Karpas-422 (cell line): ENCODE measurements around the gene AP2A1. TPM values are rescaled to one million over a fixed set of nuclear protein-coding genes. Genes with fewer than 3 reads are reported as not detected.

Experiments
- DNase-seq: peaks from one replicate; pipeline ENCODE4 v3.0.0-alpha.2; 2015
- H2AFZ ChIP-seq: fragments of 200-600 bp; sonication (generic); 2 replicates; pipeline ENCODE4 v1.6.1; 2014; ENCODE audit warnings: antibody characterized with exemption, low read length, mixed read lengths
- H3K27ac ChIP-seq: fragments of 200-600 bp; sonication (generic); 2 replicates; pipeline ENCODE4 v1.5.1; 2014; ENCODE audit warnings: mild to moderate bottlenecking, low read length, moderate library complexity
- H3K27me3 ChIP-seq: fragments of 200-600 bp; sonication (generic); 2 replicates; pipeline ENCODE4 v1.6.1; 2014; ENCODE audit warnings: low read length, mixed read lengths
- H3K36me3 ChIP-seq: fragments of 200-600 bp; sonication (generic); 2 replicates; pipeline ENCODE4 v1.6.1; 2014; ENCODE audit warnings: low read length, mixed read lengths; ENCODE audit not compliant: insufficient read depth
- H3K4me1 ChIP-seq: fragments of 200-600 bp; sonication (generic); 2 replicates; pipeline ENCODE4 v1.6.1; 2014; ENCODE audit warnings: mild to moderate bottlenecking, low read length, mixed read lengths
- H3K4me2 ChIP-seq: fragments of 200-600 bp; sonication (generic); 2 replicates; pipeline ENCODE4 v1.6.1; 2014; ENCODE audit warnings: low read length, low read depth, mild to moderate bottlenecking; ENCODE audit not compliant: poor library complexity, severe bottlenecking
- H3K4me3 ChIP-seq: fragments of 200-600 bp; sonication (generic); 2 replicates; pipeline ENCODE4 v1.5.1; 2014; ENCODE audit warnings: mild to moderate bottlenecking, antibody characterized with exemption, low read length, mixed read lengths
- H3K79me2 ChIP-seq: fragments of 200-600 bp; sonication (generic); 2 replicates; pipeline ENCODE4 v1.6.1; 2014; ENCODE audit warnings: mild to moderate bottlenecking, low read length, mixed read lengths
- H3K9ac ChIP-seq: fragments of 200-600 bp; sonication (generic); 2 replicates; pipeline ENCODE4 v1.6.0; 2014; ENCODE audit warnings: low read length
- H3K9me2 ChIP-seq: fragments of 200-600 bp; sonication (generic), shearing (Covaris generic); replicated peaks from 2 replicates; pipeline ENCODE4 v1.6.0; 2014; ENCODE audit warnings: mild to moderate bottlenecking, low read length, moderate library complexity; ENCODE audit not compliant: insufficient read depth
- H3K9me3 ChIP-seq: fragments of 300-700, 200-600 bp; sonication (generic); 2 replicates; pipeline ENCODE4 v1.6.1; 2014; ENCODE audit warnings: low read length, mixed read lengths
- H4K20me1 ChIP-seq: fragments of 200-600 bp; sonication (generic); 2 replicates; pipeline ENCODE4 v1.6.1; 2014; ENCODE audit warnings: mild to moderate bottlenecking, antibody characterized with exemption, low read length, low read depth; ENCODE audit not compliant: insufficient read depth
- total RNA-seq: library from RNA; depleted of rRNA; stranded (reverse); fragments of >200 nt; shearing (Covaris generic); gene quantifications from 2 replicates; pipeline ENCODE4 v1.2.3, GENCODE V29; 2014; ENCODE audit warnings: low replicate concordance

The AP2A1 gene
- total RNA-seq, 1 experiment from 2014 or later = 32.4 TPM

- H3K79me2 ChIP-seq = no peaks in the 10 kb centered on the region
- no peaks in the 10 kb centered on the region for H4K20me1 ChIP-seq
- H3K27me3 ChIP-seq = no peaks in the 10 kb centered on the region
- peaks cover 27% of the 10 kb centered on the region for H3K4me1 ChIP-seq
- DNase-seq = no peak
- H3K4me3 ChIP-seq = peak overlapping the region; percentile 76; the same call in 1 of the 2 replicates
- H3K9me3 ChIP-seq = no peaks in the 10 kb centered on the region
- H3K27ac ChIP-seq = no peak overlapping the region
- H3K9ac ChIP-seq = no peak overlapping the region
- H3K4me2 ChIP-seq = peak overlapping the region; percentile 89
- H2AFZ ChIP-seq = no peak overlapping the region
- H3K9me2 ChIP-seq = no peaks in the 10 kb centered on the region
- 0 out of 2 replicates have a peak, but pooled peaks cover 11% of the 10 kb centered on the region for H3K36me3 ChIP-seq
These were observed 41.3 kb downstream of the AP2A1 start for GRCh38 chr19:49807904-49808675.

DNA sequence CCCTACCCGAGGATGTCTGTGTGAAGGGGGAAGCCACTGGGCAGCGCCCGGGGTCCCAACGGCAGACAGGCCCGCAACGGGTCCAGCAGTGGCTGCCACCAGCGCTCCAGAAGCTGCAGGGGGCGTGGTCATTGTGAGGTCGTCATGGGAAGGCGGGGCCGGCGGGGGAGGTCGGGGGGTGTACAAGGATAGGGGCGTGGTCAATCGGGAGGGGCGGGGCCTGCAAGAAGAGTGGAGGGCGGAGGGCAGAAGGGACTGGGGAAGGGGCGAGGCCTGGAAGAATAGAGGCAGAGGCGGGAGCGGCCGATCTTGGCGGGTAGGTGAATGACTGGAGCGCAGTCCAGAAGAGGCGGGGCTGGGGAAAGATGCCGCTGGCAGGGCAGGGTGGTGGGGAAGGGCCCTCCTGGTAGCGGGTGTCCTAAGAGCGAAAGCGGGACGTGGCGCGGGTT lies 41.9 kb downstream of the AP2A1 start:
- H4K20me1 ChIP-seq = no peaks in the 10 kb centered on the region
- H3K36me3 ChIP-seq = 0 out of 2 replicates have a peak, but pooled peaks cover 5% of the 10 kb centered on the region
- no peaks in the 10 kb centered on the region for H3K9me3 ChIP-seq
- DNase-seq = peak; percentile 97
- no peaks in the 10 kb centered on the region for H3K79me2 ChIP-seq
- H3K27me3 ChIP-seq = no peaks in the 10 kb centered on the region
- H3K4me3 ChIP-seq = peak overlapping the region; percentile 76
- H3K27ac ChIP-seq = no peak overlapping the region
- H3K4me1 ChIP-seq = peaks cover 28% of the 10 kb centered on the region
- peak overlapping the region; percentile 61; the same call in 1 of the 2 replicates for H2AFZ ChIP-seq
- no peaks in the 10 kb centered on the region for H3K9me2 ChIP-seq
- H3K4me2 ChIP-seq = peak overlapping the region; percentile 89
- H3K9ac ChIP-seq = peak overlapping the region; percentile 67

DNA sequence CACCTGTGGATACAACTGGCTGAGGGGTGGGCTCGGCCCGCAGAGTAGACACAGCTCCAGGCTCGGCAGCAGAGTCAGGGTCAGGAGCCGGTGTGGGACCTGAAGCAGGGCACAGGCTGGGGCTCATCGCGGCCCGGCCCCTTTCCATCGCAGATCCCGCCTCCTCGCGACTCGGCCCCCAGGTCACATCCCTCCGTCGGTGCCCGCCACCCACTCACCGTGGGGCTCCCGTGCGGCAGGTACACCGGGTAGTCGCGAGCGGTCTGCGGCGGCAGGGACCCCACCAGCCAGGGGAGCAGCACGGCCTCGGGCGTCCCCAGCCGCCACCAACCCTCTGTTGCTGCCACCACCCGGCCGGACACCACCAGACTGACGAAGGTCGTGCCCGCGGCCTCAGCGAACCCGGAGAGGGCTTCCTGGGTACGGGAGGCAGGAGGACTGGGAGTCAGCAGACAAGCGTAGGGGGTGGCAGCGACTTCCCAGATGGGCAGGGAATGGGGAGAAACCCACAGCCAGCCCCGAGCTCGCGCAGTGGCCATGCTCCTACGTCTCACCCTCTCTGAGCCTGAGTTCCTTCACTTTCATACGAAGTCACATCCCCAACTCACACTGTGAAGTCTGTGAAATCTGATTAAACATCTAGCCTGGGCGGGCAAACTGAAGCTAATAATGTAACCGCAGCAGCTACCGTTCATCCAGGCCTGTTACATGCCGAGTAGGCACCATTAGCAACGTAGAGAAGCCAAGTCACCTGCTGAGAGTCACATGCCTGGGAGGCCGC lies 42.5 kb downstream of the AP2A1 start:
- Histone ChIP-seq H3K36me3 (0 out of 2 replicates have a peak, but pooled peaks cover 5% of the 10 kb centered on the region), H3K4me2 (peak overlapping the region; percentile 89), H3K4me1 (peaks cover 34% of the 10 kb centered on the region), H3K27ac (no peak overlapping the region), H4K20me1 (no peaks in the 10 kb centered on the region), H3K27me3 (no peaks in the 10 kb centered on the region), H3K9me2 (no peaks in the 10 kb centered on the region), H3K9ac (peak overlapping the region; percentile 67), H3K79me2 (no peaks in the 10 kb centered on the region), H3K4me3 (peak overlapping the region; percentile 76), H3K9me3 (no peaks in the 10 kb centered on the region), H2AFZ (peak overlapping the region; percentile 61; the same call in 1 of the 2 replicates)
- DNase-seq = peak; percentile 75

- Histone ChIP-seq H3K36me3 (no peaks in the 10 kb centered on the region), H3K79me2 (no peaks in the 10 kb centered on the region), H3K9me2 (no peaks in the 10 kb centered on the region), H3K27ac (no peak overlapping the region), H2AFZ (no peak overlapping the region), H4K20me1 (no peaks in the 10 kb centered on the region), H3K9me3 (no peaks in the 10 kb centered on the region), H3K9ac (peak overlapping the region; percentile 67), H3K4me3 (peak overlapping the region; percentile 76), H3K27me3 (no peaks in the 10 kb centered on the region), H3K4me1 (peaks cover 36% of the 10 kb centered on the region), H3K4me2 (peak overlapping the region; percentile 89)
- no peak for DNase-seq
These were observed 43.2 kb downstream of the AP2A1 start for GRCh38 chr19:49809941-49810389.

- Histone ChIP-seq H2AFZ (no peak overlapping the region), H3K36me3 (no peaks in the 10 kb centered on the region), H3K27ac (no peak overlapping the region), H3K79me2 (no peaks in the 10 kb centered on the region), H3K9me3 (no peaks in the 10 kb centered on the region), H3K4me3 (no peak overlapping the region), H3K9ac (no peak overlapping the region), H3K4me2 (no peak overlapping the region), H4K20me1 (no peaks in the 10 kb centered on the region), H3K27me3 (no peaks in the 10 kb centered on the region), H3K4me1 (peaks cover 36% of the 10 kb centered on the region), H3K9me2 (no peaks in the 10 kb centered on the region)
- no peak for DNase-seq
These were observed 44.5 kb downstream of the AP2A1 start for GRCh38 chr19:49811328-49811727.

DNA sequence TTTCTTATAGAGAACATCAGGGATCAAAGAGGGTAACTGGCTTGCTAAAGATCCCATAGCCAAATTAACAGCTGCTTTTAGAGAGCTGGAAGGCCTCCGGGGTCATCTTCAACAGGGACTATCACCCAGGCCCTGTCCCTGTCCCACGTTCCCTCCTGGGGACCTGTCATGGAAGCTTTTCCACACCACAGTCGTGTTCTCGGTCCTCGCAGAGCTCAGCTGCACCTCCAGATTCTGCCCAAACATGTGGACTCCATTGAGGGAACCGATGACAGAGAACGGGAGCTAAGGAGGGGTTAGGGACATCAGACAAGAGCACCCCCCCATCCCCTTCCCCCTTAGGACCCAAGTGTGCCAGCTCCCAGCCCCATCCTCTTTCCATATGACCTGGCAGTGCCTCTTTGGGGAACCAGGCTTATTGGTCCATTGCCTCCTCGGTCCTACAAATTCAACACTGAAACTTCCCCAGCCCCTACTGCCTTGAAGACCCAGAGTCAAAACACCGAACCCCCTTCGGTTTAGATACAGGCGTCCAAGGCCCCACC lies 45.7 kb downstream of the AP2A1 start:
- no peaks in the 10 kb centered on the region for H3K9me2 ChIP-seq
- no peaks in the 10 kb centered on the region for H3K79me2 ChIP-seq
- H2AFZ ChIP-seq = peak overlapping the region; percentile 52
- H3K9ac ChIP-seq = peak overlapping the region; percentile 64
- DNase-seq = no peak
- H4K20me1 ChIP-seq = no peaks in the 10 kb centered on the region
- H3K36me3 ChIP-seq = no peaks in the 10 kb centered on the region
- peaks cover 40% of the 10 kb centered on the region for H3K4me1 ChIP-seq
- no peaks in the 10 kb centered on the region for H3K9me3 ChIP-seq
- no peaks in the 10 kb centered on the region for H3K27me3 ChIP-seq
- H3K4me3 ChIP-seq = peak overlapping the region; percentile 65
- H3K27ac ChIP-seq = no peak overlapping the region
- peak overlapping the region; percentile 65 for H3K4me2 ChIP-seq

GRCh38 chr19:49812997-49813861 lies 46.4 kb downstream of the AP2A1 start, which contains the start of gene FUZ:
Gene FUZ, minus strand, starts transcription at chr19:49813292. Its CDS starts 186 bp downstream, at chr19:49813106.
- Histone ChIP-seq H3K79me2 (peaks cover under 1% of the 10 kb centered on the region), H3K9ac (peak within 1 kb of the TSS; percentile 64), H3K4me3 (peak within 1 kb of the TSS; percentile 65), H3K4me1 (peaks cover 38% of the 10 kb centered on the region), H4K20me1 (no peaks in the 10 kb centered on the region), H2AFZ (peak within 1 kb of the TSS; percentile 52), H3K36me3 (no peaks in the 10 kb centered on the region), H3K27ac (peak within 1 kb of the TSS; percentile 62), H3K27me3 (no peaks in the 10 kb centered on the region), H3K4me2 (peak within 1 kb of the TSS; percentile 65), H3K9me3 (no peaks in the 10 kb centered on the region), H3K9me2 (no peaks in the 10 kb centered on the region)
- peak; percentile 100 for DNase-seq
